ENCODE data around the gene RARRES1. TPM values are rescaled to one million over a fixed set of nuclear protein-coding genes. Genes with fewer than 3 reads are reported as not detected.

Gene RARRES1
- total RNA-seq, 1 experiment from 2014 or later, result 0.81 TPM

DNA sequence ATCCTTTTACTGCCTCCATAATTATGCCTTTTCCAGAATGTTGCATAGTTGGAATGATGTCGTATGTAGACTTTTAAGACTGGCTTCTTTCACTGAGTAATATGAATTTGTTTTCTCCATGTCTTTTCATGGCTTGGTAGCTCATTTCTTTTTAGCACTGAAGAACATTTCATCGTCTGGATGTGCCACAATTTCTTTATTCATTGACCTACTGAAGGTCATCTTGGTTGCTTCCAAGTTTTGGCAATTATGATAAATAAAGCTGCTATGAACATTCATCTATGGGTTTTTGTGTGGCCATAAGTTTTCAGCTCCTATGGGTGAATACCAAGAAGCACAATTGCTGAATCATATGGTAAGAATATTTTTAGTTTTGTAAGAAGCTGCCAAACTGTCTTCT, 23.2 kb upstream of the RARRES1 start:
- H4K5ac ChIP-seq (ENCODE audit: insufficient read length, low read depth, low read length), result no peak overlapping the region
- H3K27ac Mint-ChIP-seq, result no peak overlapping the region
- no peaks in the 10 kb centered on the region for H3K23me2 ChIP-seq (ENCODE audit: insufficient read length, low read depth, low read length, poor library complexity, severe bottlenecking)
- H3K23ac ChIP-seq (ENCODE audit: insufficient read length, low read depth, low read length), result no peak overlapping the region
- H3K9me3 ChIP-seq (ENCODE audit: control insufficient read depth, low read depth, low read length), result no peaks in the 10 kb centered on the region
- TF ChIP-seq, protein P1, sequence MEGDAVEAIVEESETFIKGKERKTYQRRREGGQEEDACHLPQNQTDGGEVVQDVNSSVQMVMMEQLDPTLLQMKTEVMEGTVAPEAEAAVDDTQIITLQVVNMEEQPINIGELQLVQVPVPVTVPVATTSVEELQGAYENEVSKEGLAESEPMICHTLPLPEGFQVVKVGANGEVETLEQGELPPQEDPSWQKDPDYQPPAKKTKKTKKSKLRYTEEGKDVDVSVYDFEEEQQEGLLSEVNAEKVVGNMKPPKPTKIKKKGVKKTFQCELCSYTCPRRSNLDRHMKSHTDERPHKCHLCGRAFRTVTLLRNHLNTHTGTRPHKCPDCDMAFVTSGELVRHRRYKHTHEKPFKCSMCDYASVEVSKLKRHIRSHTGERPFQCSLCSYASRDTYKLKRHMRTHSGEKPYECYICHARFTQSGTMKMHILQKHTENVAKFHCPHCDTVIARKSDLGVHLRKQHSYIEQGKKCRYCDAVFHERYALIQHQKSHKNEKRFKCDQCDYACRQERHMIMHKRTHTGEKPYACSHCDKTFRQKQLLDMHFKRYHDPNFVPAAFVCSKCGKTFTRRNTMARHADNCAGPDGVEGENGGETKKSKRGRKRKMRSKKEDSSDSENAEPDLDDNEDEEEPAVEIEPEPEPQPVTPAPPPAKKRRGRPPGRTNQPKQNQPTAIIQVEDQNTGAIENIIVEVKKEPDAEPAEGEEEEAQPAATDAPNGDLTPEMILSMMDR (conservative IDR thresholded peaks at IDR 0.05), result no peak
- H3K79me2 ChIP-seq (ENCODE audit: insufficient read depth, low read length), result no peaks in the 10 kb centered on the region
- H3K27ac ChIP-seq (ENCODE audit: insufficient read length, low read depth, low read length), result no peak overlapping the region
- no peaks in the 10 kb centered on the region for H3K4me1 ChIP-seq (ENCODE audit: insufficient read depth, low read length)
- no peak overlapping the region for H3K9ac ChIP-seq (ENCODE audit: extremely low read depth, insufficient read length, low read length)
- no peak overlapping the region for H3T11ph ChIP-seq (ENCODE audit: low read length)
- H3K79me1 ChIP-seq (ENCODE audit: insufficient read depth, low read depth, low read length, poor library complexity, severe bottlenecking), result no peaks in the 10 kb centered on the region
- no peaks in the 10 kb centered on the region for H3K4me1 Mint-ChIP-seq
- WGBS (ENCODE audit: extremely low coverage, insufficient read length, low lambda C conversion rate), result no CpG with 5 or more reads among the region's 2 CpGs
- no peak for DNase-seq
- no peak overlapping the region for H2BK12ac ChIP-seq (ENCODE audit: insufficient read length, low read depth, low read length)
- no peak overlapping the region for H2AFZ ChIP-seq (ENCODE audit: low read length)
- H3K9me3 Mint-ChIP-seq, result no peaks in the 10 kb centered on the region
- H3K27me3 Mint-ChIP-seq (ENCODE audit: low read depth), result no peaks in the 10 kb centered on the region
- no peak overlapping the region for H4K91ac ChIP-seq (ENCODE audit: insufficient read length, low read depth, low read length)
- no peak overlapping the region for H2AK5ac ChIP-seq (ENCODE audit: insufficient read length, low read length)
- no peaks in the 10 kb centered on the region for H4K20me1 ChIP-seq (ENCODE audit: control insufficient read depth, insufficient read depth, insufficient read length)
- H3K4me2 ChIP-seq (ENCODE audit: insufficient read depth, insufficient read length, low read length), result no peak overlapping the region
- H3K4me3 Mint-ChIP-seq, result no peak overlapping the region
- H2BK20ac ChIP-seq (ENCODE audit: low read depth, low read length, poor library complexity, severe bottlenecking), result no peak overlapping the region
- no peaks in the 10 kb centered on the region for H3K36me3 Mint-ChIP-seq (ENCODE audit: insufficient read depth in 1 of 3, low read depth in 3 of 3)
- H2BK5ac ChIP-seq (ENCODE audit: insufficient read length, low read length), result no peak overlapping the region
- H3K14ac ChIP-seq (ENCODE audit: insufficient read depth, low read length), result no peak overlapping the region
- H4K8ac ChIP-seq (replicated peaks; ENCODE audit: insufficient read length, low read depth, low read length), result no peak overlapping the region
- H3K56ac ChIP-seq (ENCODE audit: insufficient read length, low read depth, low read length), result no peak overlapping the region
- H2BK15ac ChIP-seq (ENCODE audit: low read depth, low read length), result no peak overlapping the region
- no peak overlapping the region for H3K4ac ChIP-seq (ENCODE audit: low read depth, low read length)
- H3K27me3 ChIP-seq (ENCODE audit: insufficient read depth, low read length), result no peaks in the 10 kb centered on the region
- no peak overlapping the region for H2BK120ac ChIP-seq (ENCODE audit: low read depth, low read length, poor library complexity, severe bottlenecking)
- no peak overlapping the region for H3K18ac ChIP-seq (ENCODE audit: insufficient read length, low read depth, low read length)

All from H9 (cell line).